Measurements from ENCODE around the gene ARHGAP26. TPM values are rescaled to one million over a fixed set of nuclear protein-coding genes. Genes with fewer than 3 reads are reported as not detected.

The ARHGAP26 gene
- polyA plus RNA-seq, 1 donor (not counting 4 experiments of a cell fraction or from before 2014, with no cell fraction given): 3.9 TPM

DNA sequence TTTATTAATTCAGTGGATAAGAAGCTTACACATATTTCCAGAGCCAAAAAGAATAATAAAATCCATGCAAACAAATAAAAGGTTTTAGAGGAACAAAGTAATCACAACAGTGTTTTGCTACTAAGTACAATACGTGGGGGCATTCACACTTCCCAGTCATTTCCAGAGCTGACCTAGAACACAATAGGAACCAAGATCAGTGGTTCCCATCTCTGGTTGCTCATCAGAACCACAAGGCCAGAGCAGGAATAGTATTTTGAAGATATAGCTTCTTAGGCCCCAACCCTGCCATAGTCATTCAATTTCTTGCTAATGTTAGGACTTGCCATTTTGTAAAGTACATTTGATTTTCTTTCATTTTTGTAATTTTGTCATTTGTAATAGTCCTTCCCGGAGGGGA is 417.9 kb downstream of the ARHGAP26 start:
- no peaks in the 10 kb centered on the region for H3K9me3 ChIP-seq (ENCODE audit: control insufficient read depth, low read depth, low read length)
- H3K4me2 ChIP-seq (ENCODE audit: control insufficient read depth, extremely low read depth, insufficient read depth, low read depth, low read length): no peak overlapping the region
- H3K79me2 ChIP-seq (ENCODE audit: control insufficient read depth, insufficient read depth, low read length): no peaks in the 10 kb centered on the region
- no peak overlapping the region for H3K9ac ChIP-seq (ENCODE audit: control insufficient read depth, extremely low read depth, insufficient read depth, low read length)
- dilution Hi-C loops (cut with MboI; ENCODE audit: extremely low pct_ligation_motif_present, low sequenced_read_pairs): no loop called here
- H2AFZ ChIP-seq (ENCODE audit: control insufficient read depth, low read length): no peak overlapping the region
- DNase-seq (ENCODE audit: low read depth, low spot score) (no peak), FAIRE-seq (no peak)
- H4K20me1 ChIP-seq (ENCODE audit: control insufficient read depth, extremely low read depth, insufficient read depth, low read length): no peaks in the 10 kb centered on the region
- no peak for TF ChIP-seq EZH2 (IDR thresholded peaks at IDR 0.05; ENCODE audit: low read length)
- TF ChIP-seq, protein P1, sequence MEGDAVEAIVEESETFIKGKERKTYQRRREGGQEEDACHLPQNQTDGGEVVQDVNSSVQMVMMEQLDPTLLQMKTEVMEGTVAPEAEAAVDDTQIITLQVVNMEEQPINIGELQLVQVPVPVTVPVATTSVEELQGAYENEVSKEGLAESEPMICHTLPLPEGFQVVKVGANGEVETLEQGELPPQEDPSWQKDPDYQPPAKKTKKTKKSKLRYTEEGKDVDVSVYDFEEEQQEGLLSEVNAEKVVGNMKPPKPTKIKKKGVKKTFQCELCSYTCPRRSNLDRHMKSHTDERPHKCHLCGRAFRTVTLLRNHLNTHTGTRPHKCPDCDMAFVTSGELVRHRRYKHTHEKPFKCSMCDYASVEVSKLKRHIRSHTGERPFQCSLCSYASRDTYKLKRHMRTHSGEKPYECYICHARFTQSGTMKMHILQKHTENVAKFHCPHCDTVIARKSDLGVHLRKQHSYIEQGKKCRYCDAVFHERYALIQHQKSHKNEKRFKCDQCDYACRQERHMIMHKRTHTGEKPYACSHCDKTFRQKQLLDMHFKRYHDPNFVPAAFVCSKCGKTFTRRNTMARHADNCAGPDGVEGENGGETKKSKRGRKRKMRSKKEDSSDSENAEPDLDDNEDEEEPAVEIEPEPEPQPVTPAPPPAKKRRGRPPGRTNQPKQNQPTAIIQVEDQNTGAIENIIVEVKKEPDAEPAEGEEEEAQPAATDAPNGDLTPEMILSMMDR (optimal IDR thresholded peaks at IDR 0.05 in 1 of 3, IDR thresholded peaks at IDR 0.05 in 1 of 3, conservative IDR thresholded peaks at IDR 0.05 in 1 of 3; ENCODE audit: extremely low read depth in 1 of 3, insufficient read depth in 2 of 3, low read length in 3 of 3): no peak
- H3K27me3 ChIP-seq (ENCODE audit: control insufficient read depth, extremely low read depth, insufficient read depth, low read length): no peaks in the 10 kb centered on the region
- no peak overlapping the region for H3K27ac ChIP-seq (ENCODE audit: control insufficient read depth, insufficient read depth, low read length)
- H3K9me1 ChIP-seq (ENCODE audit: control insufficient read depth, extremely low read depth, insufficient read depth, low read length): no peaks in the 10 kb centered on the region
- H3K4me3 ChIP-seq (ENCODE audit: control insufficient read depth in 2 of 3, extremely low read depth in 1 of 3, insufficient read depth in 2 of 3, low read depth in 1 of 3, low read length in 3 of 3): no peak overlapping the region
- no peaks in the 10 kb centered on the region for H3K36me3 ChIP-seq (ENCODE audit: control insufficient read depth in 2 of 2, extremely low read depth in 1 of 2, insufficient read depth in 2 of 2, low read length in 2 of 2)
- H3K4me1 ChIP-seq (ENCODE audit: control insufficient read depth, extremely low read depth, insufficient read depth, low read length): peaks cover 12% of the 10 kb centered on the region

DNA sequence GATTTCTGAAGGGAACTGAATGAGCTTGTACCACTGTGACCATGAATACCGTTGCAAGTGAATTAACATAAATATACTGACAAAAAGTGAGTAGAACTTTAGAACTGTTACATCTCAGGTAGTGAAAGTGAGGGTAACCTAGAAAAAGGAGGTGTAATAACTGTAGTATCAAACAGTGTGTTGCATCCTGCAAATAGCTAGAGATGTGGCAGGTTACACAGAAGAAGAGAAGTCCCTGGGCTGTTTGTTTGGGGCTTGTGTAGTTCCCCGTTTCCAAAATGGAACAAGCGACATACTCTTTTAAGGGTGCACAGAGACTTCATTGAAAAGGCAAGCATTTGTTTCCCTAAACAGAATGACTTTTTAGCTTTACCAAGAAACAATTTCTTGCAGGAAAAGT is 418.5 kb downstream of the ARHGAP26 start:
- FAIRE-seq: no peak
- Histone ChIP-seq H3K9me1 (ENCODE audit: control insufficient read depth, extremely low read depth, insufficient read depth, low read length) (no peaks in the 10 kb centered on the region), H2AFZ (ENCODE audit: control insufficient read depth, low read length) (no peak overlapping the region), H3K4me1 (ENCODE audit: control insufficient read depth, extremely low read depth, insufficient read depth, low read length) (peaks cover 8% of the 10 kb centered on the region), H3K27ac (ENCODE audit: control insufficient read depth, insufficient read depth, low read length) (no peak overlapping the region), H3K79me2 (ENCODE audit: control insufficient read depth, insufficient read depth, low read length) (no peaks in the 10 kb centered on the region), H3K4me3 (ENCODE audit: control insufficient read depth in 2 of 3, extremely low read depth in 1 of 3, insufficient read depth in 2 of 3, low read depth in 1 of 3, low read length in 3 of 3) (no peak overlapping the region), H3K4me2 (ENCODE audit: control insufficient read depth, extremely low read depth, insufficient read depth, low read depth, low read length) (no peak overlapping the region), H3K9ac (ENCODE audit: control insufficient read depth, extremely low read depth, insufficient read depth, low read length) (no peak overlapping the region), H3K9me3 (ENCODE audit: control insufficient read depth, low read depth, low read length) (no peaks in the 10 kb centered on the region), H4K20me1 (ENCODE audit: control insufficient read depth, extremely low read depth, insufficient read depth, low read length) (no peaks in the 10 kb centered on the region), H3K27me3 (ENCODE audit: control insufficient read depth, extremely low read depth, insufficient read depth, low read length) (no peaks in the 10 kb centered on the region), H3K36me3 (ENCODE audit: control insufficient read depth in 2 of 2, extremely low read depth in 1 of 2, insufficient read depth in 2 of 2, low read length in 2 of 2) (no peaks in the 10 kb centered on the region)
- DNase-seq (ENCODE audit: low read depth, low spot score): no peak
- no peak for TF ChIP-seq EZH2 (IDR thresholded peaks at IDR 0.05; ENCODE audit: low read length)
- TF ChIP-seq, protein P1 (optimal IDR thresholded peaks at IDR 0.05 in 1 of 3, IDR thresholded peaks at IDR 0.05 in 1 of 3, conservative IDR thresholded peaks at IDR 0.05 in 1 of 3; ENCODE audit: extremely low read depth in 1 of 3, insufficient read depth in 2 of 3, low read length in 3 of 3): no peak
- dilution Hi-C loops (cut with MboI; ENCODE audit: extremely low pct_ligation_motif_present, low sequenced_read_pairs): no loop called here

All from keratinocyte (primary cell).